HG03575 (cell line): ENCODE results near the gene FANCD2.

ENCODE experiments used
- ATAC-seq: cut with Tn5 transposase; IDR thresholded peaks from one replicate; pipeline ENCODE4 v1.9.1; 2021; ENCODE audit not compliant: unreplicated experiment, insufficient number of reproducible peaks, low FRiP score; ENCODE audit errors: extremely low read depth

Gene FANCD2

GRCh38 chr3:10145685-10146084 lies 119.4 kb downstream of the FANCD2 start:
- ATAC-seq = no peak

- no peak for ATAC-seq
Observed at GRCh38 chr3:10149226-10149625, 123.0 kb downstream of the FANCD2 start.

GRCh38 chr3:10150987-10151386 lies 124.8 kb downstream of the FANCD2 start:
- ATAC-seq = no peak
